ENCODE measurements around the gene DCLRE1C. TPM values are rescaled to one million over a fixed set of nuclear protein-coding genes. Genes with fewer than 3 reads are reported as not detected.
A peak's percentile ranks its signal among the peaks of the same experiment; 100 is the strongest.
"Not testable (repeated sequence)": the region's sequence is repeated elsewhere in the genome, so short reads cannot be mapped to it uniquely, and the experiment has no call there.

Gene DCLRE1C
- total and polyA plus RNA-seq, 2 donors (not counting 1 experiment from before 2014, with no cell fraction given) = 24.0 to 61.8 TPM

DNA sequence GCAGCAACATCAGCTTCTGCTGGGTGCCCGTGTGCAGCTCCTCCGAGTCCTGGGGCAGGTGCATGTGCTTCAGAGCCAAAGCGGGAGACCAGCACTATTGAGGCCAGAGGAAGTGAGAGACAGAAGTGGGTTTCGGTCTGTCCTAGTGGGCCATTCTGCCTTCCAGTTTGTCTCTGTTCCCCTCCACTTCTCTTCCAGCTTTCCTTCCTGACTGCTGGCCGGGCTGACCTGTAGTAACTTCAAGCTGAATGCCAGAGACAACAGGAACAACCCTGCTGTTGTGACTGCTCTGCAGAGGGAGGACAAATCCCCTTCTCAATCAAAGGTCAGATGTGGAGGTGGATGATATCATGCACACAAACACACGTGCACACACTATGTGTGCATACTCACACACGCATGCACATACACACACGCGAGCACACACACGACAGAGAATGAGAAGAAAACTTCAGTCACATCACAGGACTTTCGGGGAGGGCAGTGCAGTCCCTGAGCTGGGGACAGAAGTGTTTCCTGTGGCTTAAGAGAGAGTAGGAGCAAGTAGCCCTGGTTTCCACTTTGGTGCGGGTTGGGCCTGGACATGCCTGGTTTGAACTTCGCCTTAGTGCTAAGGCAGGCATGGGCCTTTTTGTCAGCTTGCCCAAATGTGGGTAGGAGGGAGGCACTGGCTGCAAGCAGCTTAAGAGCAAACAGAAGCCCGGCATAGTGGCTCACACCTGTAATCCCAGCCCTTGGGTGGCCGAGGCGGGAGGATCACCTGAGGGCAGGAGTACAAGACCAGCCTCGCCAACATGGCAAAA, 11.5 kb downstream of the DCLRE1C start:
- H3K9me3 ChIP-seq (ENCODE audit: control extremely low read depth in 1 of 3, control insufficient read depth in 2 of 3, insufficient read depth in 1 of 3, low read length in 2 of 3); H2AFZ ChIP-seq (ENCODE audit: insufficient read depth, low read depth, low read length, poor library complexity, severe bottlenecking); DNase-seq; H3K9ac ChIP-seq (ENCODE audit: low read length); intact Hi-C loops (cut with micrococcal nuclease); CTCF ChIA-PET; H3K4me3 ChIP-seq (ENCODE audit: control extremely low read depth in 1 of 5, extremely low read depth in 1 of 5, insufficient read depth in 1 of 5, low read depth in 2 of 5, low read length in 4 of 5); H3K27me3 ChIP-seq (replicated peaks in 1 of 4; ENCODE audit: control extremely low read depth in 1 of 4, control insufficient read depth in 3 of 4, insufficient read depth in 4 of 4, low read length in 3 of 4); H3K9me3 Mint-ChIP-seq (ENCODE audit: insufficient read depth); H3K4me2 ChIP-seq (replicated peaks; ENCODE audit: low read depth, low read length, poor library complexity, severe bottlenecking); H3K27me3 Mint-ChIP-seq: not testable (repeated sequence)
- H3K4me1 ChIP-seq (ENCODE audit: control insufficient read depth in 2 of 2, insufficient read depth in 2 of 2, low read length in 2 of 2) = peaks cover 8 to 16% of the 10 kb centered on the region in 2 donors
- POLR2A ChIA-PET = interaction anchor here (0.6 kb wide), 1 partner anchor 118 kb away, joined by 6 read pairs; no protein-coding TSS in a partner anchor
- H3K36me3 ChIP-seq (replicated peaks in 1 of 2; ENCODE audit: control extremely low read depth in 1 of 2, control insufficient read depth in 1 of 2, extremely low read depth in 1 of 2, insufficient read depth in 2 of 2, low read length in 1 of 2) = peaks cover 4 to 53% of the 10 kb centered on the region in 2 experiments
- peak overlapping the region; percentile 17 for H3K4me3 Mint-ChIP-seq
- H3K4me1 Mint-ChIP-seq = peaks cover 16% of the 10 kb centered on the region
- peaks cover 30% of the 10 kb centered on the region for H4K20me1 ChIP-seq (ENCODE audit: control insufficient read depth, insufficient read depth, low read length, poor library complexity, severe bottlenecking)
- peak overlapping the region; percentile 16 to 26 for H3K27ac ChIP-seq (ENCODE audit: low read length in 2 of 2)
- WGBS (ENCODE audit: insufficient coverage) = 44% methylated on average over 3 of the region's 17 CpGs
- H3K79me2 ChIP-seq (ENCODE audit: control insufficient read depth, insufficient read depth, low read length) = peaks cover 75% of the 10 kb centered on the region
- H3K27ac Mint-ChIP-seq = peak overlapping the region; percentile 61
- peak; percentile 81 for ATAC-seq (ENCODE audit: low read depth)

DNA sequence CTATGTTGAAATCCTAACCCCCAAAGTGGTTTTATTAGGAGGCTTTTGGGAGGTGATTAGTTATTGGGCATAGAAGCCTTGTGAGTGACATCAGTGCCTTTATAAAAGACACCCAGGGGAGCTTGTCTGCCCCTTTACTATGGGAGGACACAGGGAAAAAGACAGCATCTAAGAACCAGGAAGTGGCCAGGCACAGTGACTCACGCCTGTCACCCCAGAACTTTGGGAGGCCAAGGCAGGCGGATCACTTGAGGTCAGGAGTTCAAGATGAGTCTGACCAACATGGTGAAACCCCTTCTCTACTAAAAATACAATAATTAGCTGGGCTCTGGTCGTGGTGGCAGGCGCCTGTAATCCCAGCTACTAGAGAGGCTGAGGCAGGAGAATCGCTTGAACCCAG, 14.9 kb downstream of the DCLRE1C start:
- H3K4me3 Mint-ChIP-seq; H3K27ac Mint-ChIP-seq; H3K9me3 Mint-ChIP-seq (ENCODE audit: insufficient read depth); intact Hi-C loops (cut with micrococcal nuclease); ATAC-seq (ENCODE audit: low read depth); CTCF ChIA-PET; DNase-seq; POLR2A ChIA-PET; H3K4me2 ChIP-seq (replicated peaks; ENCODE audit: low read depth, low read length, poor library complexity, severe bottlenecking); H3K9ac ChIP-seq (ENCODE audit: low read length); H3K9me3 ChIP-seq (ENCODE audit: control extremely low read depth in 1 of 3, control insufficient read depth in 2 of 3, insufficient read depth in 1 of 3, low read length in 2 of 3); H3K4me3 ChIP-seq (ENCODE audit: control extremely low read depth in 1 of 5, extremely low read depth in 1 of 5, insufficient read depth in 1 of 5, low read depth in 2 of 5, low read length in 4 of 5); H2AFZ ChIP-seq (ENCODE audit: insufficient read depth, low read depth, low read length, poor library complexity, severe bottlenecking); H3K27me3 ChIP-seq (replicated peaks in 1 of 4; ENCODE audit: control extremely low read depth in 1 of 4, control insufficient read depth in 3 of 4, insufficient read depth in 4 of 4, low read length in 3 of 4); H3K27me3 Mint-ChIP-seq: not testable (repeated sequence)
- Histone ChIP-seq H3K27ac (ENCODE audit: low read length in 2 of 2) (peak overlapping the region in 1 of 2 donors; percentile 43), H3K4me1 (ENCODE audit: control insufficient read depth in 2 of 2, insufficient read depth in 2 of 2, low read length in 2 of 2) (peaks cover 8 to 16% of the 10 kb centered on the region in 2 donors), H3K79me2 (ENCODE audit: control insufficient read depth, insufficient read depth, low read length) (peaks cover 58% of the 10 kb centered on the region), H3K36me3 (replicated peaks in 1 of 2; ENCODE audit: control extremely low read depth in 1 of 2, control insufficient read depth in 1 of 2, extremely low read depth in 1 of 2, insufficient read depth in 2 of 2, low read length in 1 of 2) (peaks cover 10 to 40% of the 10 kb centered on the region in 2 experiments), H4K20me1 (ENCODE audit: control insufficient read depth, insufficient read depth, low read length, poor library complexity, severe bottlenecking) (peaks cover 14% of the 10 kb centered on the region)
- WGBS (ENCODE audit: insufficient coverage) = 63% methylated on average over 2 of the region's 5 CpGs
- peaks cover 12% of the 10 kb centered on the region for H3K4me1 Mint-ChIP-seq

Measured in B cell (primary cell).